ENCODE data around the gene DCTPP1. TPM values are rescaled to one million over a fixed set of nuclear protein-coding genes. Genes with fewer than 3 reads are reported as not detected.

Gene DCTPP1
- total and polyA plus RNA-seq, 2 of the 13 experiments (the other 11 are each of a cell fraction or from before 2014, with no cell fraction given), result 54.8 to 74.4 TPM

GRCh38 chr16:30430428-30430970 lies 669 bp upstream of the DCTPP1 start (continued):
- TF ChIP-seq, protein P1, sequence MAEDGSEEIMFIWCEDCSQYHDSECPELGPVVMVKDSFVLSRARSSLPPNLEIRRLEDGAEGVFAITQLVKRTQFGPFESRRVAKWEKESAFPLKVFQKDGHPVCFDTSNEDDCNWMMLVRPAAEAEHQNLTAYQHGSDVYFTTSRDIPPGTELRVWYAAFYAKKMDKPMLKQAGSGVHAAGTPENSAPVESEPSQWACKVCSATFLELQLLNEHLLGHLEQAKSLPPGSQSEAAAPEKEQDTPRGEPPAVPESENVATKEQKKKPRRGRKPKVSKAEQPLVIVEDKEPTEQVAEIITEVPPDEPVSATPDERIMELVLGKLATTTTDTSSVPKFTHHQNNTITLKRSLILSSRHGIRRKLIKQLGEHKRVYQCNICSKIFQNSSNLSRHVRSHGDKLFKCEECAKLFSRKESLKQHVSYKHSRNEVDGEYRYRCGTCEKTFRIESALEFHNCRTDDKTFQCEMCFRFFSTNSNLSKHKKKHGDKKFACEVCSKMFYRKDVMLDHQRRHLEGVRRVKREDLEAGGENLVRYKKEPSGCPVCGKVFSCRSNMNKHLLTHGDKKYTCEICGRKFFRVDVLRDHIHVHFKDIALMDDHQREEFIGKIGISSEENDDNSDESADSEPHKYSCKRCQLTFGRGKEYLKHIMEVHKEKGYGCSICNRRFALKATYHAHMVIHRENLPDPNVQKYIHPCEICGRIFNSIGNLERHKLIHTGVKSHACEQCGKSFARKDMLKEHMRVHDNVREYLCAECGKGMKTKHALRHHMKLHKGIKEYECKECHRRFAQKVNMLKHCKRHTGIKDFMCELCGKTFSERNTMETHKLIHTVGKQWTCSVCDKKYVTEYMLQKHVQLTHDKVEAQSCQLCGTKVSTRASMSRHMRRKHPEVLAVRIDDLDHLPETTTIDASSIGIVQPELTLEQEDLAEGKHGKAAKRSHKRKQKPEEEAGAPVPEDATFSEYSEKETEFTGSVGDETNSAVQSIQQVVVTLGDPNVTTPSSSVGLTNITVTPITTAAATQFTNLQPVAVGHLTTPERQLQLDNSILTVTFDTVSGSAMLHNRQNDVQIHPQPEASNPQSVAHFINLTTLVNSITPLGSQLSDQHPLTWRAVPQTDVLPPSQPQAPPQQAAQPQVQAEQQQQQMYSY (CRISPR knock-in tag; IDR thresholded peaks at IDR 0.05), result peak; percentile 71
- TF ChIP-seq ZNF501 (CRISPR knock-in tag; IDR thresholded peaks at IDR 0.05), result peak; percentile 69
- TF ChIP-seq CC2D1A (CRISPR knock-in tag; IDR thresholded peaks at IDR 0.05), result 0 out of 2 replicates have a peak, but pooled peaks have one; percentile 80
- TF ChIP-seq ZNF275 (CRISPR knock-in tag; IDR thresholded peaks at IDR 0.05; ENCODE audit: borderline replicate concordance), result peak; percentile 8; the same call in 1 of the 2 replicates
- no peak for TF ChIP-seq ZNF24 (IDR thresholded peaks at IDR 0.05)
- peak; percentile 92; the same call in 1 of the 2 replicates for TF ChIP-seq ZNF83 (CRISPR knock-in tag; IDR thresholded peaks at IDR 0.05; ENCODE audit: borderline replicate concordance)
- 0 out of 2 replicates have a peak, but pooled peaks have one; percentile 18 for TF ChIP-seq SSRP1 (CRISPR knock-in tag; IDR thresholded peaks at IDR 0.05)
- TF ChIP-seq AFF4 (CRISPR knock-in tag; IDR thresholded peaks at IDR 0.05), result 0 out of 2 replicates have a peak, but pooled peaks have one; percentile 16
- TF ChIP-seq, protein P2, sequence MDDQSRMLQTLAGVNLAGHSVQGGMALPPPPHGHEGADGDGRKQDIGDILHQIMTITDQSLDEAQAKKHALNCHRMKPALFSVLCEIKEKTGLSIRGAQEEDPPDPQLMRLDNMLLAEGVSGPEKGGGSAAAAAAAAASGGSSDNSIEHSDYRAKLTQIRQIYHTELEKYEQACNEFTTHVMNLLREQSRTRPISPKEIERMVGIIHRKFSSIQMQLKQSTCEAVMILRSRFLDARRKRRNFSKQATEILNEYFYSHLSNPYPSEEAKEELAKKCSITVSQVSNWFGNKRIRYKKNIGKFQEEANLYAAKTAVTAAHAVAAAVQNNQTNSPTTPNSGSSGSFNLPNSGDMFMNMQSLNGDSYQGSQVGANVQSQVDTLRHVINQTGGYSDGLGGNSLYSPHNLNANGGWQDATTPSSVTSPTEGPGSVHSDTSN (CRISPR knock-in tag; IDR thresholded peaks at IDR 0.05; ENCODE audit: borderline replicate concordance), result no peak
- peak; percentile 75 for TF ChIP-seq YY1 (IDR thresholded peaks at IDR 0.05; ENCODE audit: insufficient read depth, insufficient replicate concordance, low read depth, low read length)
- TF ChIP-seq ZNF121 (CRISPR knock-in tag; IDR thresholded peaks at IDR 0.05), result peak; percentile 67
- TF ChIP-seq, protein P3, sequence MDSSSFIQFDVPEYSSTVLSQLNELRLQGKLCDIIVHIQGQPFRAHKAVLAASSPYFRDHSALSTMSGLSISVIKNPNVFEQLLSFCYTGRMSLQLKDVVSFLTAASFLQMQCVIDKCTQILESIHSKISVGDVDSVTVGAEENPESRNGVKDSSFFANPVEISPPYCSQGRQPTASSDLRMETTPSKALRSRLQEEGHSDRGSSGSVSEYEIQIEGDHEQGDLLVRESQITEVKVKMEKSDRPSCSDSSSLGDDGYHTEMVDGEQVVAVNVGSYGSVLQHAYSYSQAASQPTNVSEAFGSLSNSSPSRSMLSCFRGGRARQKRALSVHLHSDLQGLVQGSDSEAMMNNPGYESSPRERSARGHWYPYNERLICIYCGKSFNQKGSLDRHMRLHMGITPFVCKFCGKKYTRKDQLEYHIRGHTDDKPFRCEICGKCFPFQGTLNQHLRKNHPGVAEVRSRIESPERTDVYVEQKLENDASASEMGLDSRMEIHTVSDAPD (CRISPR knock-in tag; IDR thresholded peaks at IDR 0.05), result peak; percentile 41; the same call in 1 of the 2 replicates
- peak; percentile 54; the same call in 1 of the 2 replicates for TF ChIP-seq ZBTB14 (CRISPR knock-in tag; IDR thresholded peaks at IDR 0.05)

Data from HepG2 (cell line).